ENCODE measurements around the gene PARD3B.

PARD3B gene

DNA sequence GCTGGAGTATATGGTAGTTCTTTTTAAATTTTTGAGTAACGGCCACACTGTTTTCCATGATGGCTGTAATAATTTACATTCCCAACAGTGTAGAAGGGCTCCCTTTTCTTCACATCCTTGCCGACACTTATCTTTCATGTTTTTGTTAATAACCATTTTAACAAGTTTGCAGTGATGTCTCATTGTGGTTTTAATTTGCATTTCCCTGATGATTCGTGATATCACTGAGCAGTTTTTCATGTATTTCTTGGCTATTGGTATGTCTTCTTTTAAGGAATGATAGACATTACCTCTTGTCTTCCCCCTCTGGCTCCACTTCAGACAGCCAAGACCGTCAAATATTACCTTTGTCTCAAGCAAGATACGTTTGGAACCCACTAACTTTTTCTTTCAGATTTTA, 765.9 kb downstream of the PARD3B start:
- in situ Hi-C loops (cut with MboI; ENCODE audit: low sequenced_read_pairs, unreplicated experiment) = no loop called here
- no peak for DNase-seq (ENCODE audit: low spot score)
- TF ChIP-seq, protein P1, sequence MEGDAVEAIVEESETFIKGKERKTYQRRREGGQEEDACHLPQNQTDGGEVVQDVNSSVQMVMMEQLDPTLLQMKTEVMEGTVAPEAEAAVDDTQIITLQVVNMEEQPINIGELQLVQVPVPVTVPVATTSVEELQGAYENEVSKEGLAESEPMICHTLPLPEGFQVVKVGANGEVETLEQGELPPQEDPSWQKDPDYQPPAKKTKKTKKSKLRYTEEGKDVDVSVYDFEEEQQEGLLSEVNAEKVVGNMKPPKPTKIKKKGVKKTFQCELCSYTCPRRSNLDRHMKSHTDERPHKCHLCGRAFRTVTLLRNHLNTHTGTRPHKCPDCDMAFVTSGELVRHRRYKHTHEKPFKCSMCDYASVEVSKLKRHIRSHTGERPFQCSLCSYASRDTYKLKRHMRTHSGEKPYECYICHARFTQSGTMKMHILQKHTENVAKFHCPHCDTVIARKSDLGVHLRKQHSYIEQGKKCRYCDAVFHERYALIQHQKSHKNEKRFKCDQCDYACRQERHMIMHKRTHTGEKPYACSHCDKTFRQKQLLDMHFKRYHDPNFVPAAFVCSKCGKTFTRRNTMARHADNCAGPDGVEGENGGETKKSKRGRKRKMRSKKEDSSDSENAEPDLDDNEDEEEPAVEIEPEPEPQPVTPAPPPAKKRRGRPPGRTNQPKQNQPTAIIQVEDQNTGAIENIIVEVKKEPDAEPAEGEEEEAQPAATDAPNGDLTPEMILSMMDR (IDR thresholded peaks at IDR 0.05; ENCODE audit: borderline replicate concordance, control extremely low read depth, extremely low read depth, insufficient read depth, missing control alignments) = no peak

DNA sequence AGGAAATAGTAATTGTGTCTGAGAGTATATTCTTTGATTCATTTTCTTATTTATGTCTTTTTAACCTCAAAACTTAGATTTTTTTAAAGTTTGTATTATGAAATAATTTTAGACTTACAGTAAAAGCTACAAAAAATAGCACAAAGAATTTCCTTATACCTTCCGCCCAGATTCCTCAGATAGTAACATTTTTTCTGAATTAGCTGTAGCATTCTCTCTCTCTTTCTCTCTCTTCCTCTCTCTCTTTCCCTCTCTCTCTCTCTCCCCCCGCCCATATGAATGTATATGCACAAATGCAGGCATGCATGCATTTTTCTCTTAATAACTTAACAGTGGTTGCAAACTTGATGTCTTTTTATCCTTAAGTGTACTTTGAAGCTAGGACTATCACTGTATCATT, 776.0 kb downstream of the PARD3B start:
- DNase-seq (ENCODE audit: low spot score) = no peak
- TF ChIP-seq, protein P1 (IDR thresholded peaks at IDR 0.05; ENCODE audit: borderline replicate concordance, control extremely low read depth, extremely low read depth, insufficient read depth, missing control alignments) = no peak
- in situ Hi-C loops (cut with MboI; ENCODE audit: low sequenced_read_pairs, unreplicated experiment) = no loop called here

DNA sequence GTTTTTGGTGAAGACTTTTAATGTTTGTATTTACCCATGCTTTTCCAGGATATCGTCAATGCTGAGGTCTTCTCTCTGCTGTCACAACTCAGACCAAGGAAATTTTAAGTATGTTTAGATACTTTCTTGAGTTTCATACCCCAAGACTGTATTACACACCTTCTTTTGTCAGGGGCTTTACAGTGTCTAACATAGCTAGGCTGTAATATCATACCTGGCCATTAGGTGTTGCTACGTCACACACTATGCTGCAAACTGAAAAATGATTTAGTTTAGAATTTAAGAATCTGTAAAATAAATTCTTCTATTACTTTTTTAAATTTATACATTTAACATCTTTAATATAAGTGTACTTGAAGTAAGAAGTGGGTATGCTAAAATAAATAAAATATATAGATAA, 778.7 kb downstream of the PARD3B start:
- DNase-seq (ENCODE audit: low spot score) = peak; percentile 5
- TF ChIP-seq, protein P1 (IDR thresholded peaks at IDR 0.05; ENCODE audit: borderline replicate concordance, control extremely low read depth, extremely low read depth, insufficient read depth, missing control alignments) = peak; percentile 16
- in situ Hi-C loops (cut with MboI; ENCODE audit: low sequenced_read_pairs, unreplicated experiment) = no loop called here

DNA sequence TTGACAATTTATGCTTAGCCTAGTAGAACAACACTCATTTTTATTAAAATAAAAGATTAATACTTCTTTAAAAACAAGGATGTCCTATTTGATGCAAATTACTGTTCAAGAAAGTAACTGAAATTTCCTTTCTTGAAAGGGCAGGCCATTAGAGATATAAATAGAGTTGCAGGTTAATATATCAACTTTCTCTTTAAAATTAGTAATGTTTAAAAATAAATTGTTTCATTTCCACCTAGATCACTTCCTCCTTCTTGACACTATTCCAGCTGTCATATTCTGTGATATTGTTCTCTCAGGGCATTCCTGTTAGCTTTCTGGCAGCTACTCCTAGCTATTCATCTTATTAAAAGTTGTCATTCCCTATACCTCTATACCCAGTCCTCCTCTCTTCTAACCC, 779.1 kb downstream of the PARD3B start:
- TF ChIP-seq, protein P1 (IDR thresholded peaks at IDR 0.05; ENCODE audit: borderline replicate concordance, control extremely low read depth, extremely low read depth, insufficient read depth, missing control alignments) = no peak
- no peak for DNase-seq (ENCODE audit: low spot score)
- in situ Hi-C loops (cut with MboI; ENCODE audit: low sequenced_read_pairs, unreplicated experiment) = no loop called here

DNA sequence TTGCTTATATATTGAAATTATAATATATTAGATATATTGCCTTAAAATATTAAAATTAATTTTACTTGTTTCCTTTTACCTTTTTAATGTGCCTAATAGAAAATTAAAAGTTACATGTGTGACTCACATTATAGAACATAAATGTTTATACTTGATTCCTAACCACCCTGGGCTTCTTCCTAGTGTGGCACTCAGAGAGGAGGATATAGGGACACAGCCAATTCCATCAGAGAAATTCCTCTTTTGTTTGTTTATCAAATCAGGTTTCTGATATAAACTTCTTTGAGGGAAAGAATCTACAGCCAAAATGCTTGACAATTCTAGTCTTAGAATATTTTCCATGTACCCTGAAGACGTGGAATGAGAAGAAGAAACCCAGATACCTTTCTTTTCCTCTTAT, 788.1 kb downstream of the PARD3B start:
- in situ Hi-C loops (cut with MboI; ENCODE audit: low sequenced_read_pairs, unreplicated experiment) = no loop called here
- no peak for DNase-seq (ENCODE audit: low spot score)
- TF ChIP-seq, protein P1 (IDR thresholded peaks at IDR 0.05; ENCODE audit: borderline replicate concordance, control extremely low read depth, extremely low read depth, insufficient read depth, missing control alignments) = no peak

DNA sequence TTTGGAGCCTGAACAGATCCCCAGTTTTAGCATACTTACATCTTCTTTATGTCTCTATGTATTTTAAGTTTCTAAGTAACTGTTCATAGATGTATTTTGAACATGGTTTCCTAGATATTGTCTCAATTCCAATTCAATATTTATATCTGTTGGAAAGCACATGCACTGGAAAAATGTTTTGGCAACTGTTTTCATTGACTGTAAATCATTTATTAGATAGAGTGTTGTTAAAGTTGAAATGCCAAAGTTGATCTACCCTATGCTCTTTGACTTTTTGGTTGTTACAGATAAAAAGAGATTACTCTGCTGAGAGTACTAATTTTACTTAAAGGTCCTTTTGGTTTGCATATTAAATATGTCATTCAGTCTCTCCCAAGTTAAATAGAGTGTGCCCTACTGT, 792.0 kb downstream of the PARD3B start:
- DNase-seq (ENCODE audit: low spot score) = no peak
- TF ChIP-seq, protein P1 (IDR thresholded peaks at IDR 0.05; ENCODE audit: borderline replicate concordance, control extremely low read depth, extremely low read depth, insufficient read depth, missing control alignments) = no peak
- in situ Hi-C loops (cut with MboI; ENCODE audit: low sequenced_read_pairs, unreplicated experiment) = no loop called here

DNA sequence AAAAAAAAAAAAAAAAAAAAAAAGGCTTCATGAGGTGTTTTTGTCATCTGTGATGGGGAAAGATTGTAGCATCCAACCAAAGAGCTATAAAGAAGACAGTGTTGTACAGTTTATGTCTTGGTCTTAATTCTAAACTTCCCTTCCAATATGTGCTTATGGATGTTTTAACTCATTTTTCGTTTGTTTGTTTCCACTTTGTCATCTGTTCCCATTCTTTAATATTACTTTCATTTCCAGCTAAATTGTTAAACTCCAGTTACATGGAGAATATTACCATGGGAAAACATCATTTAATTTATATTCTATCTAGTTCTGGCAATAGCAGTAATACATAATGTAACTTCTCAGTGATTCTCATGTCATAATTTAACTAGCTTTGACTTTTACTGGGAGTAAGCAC, 792.9 kb downstream of the PARD3B start:
- TF ChIP-seq, protein P1 (IDR thresholded peaks at IDR 0.05; ENCODE audit: borderline replicate concordance, control extremely low read depth, extremely low read depth, insufficient read depth, missing control alignments) = no peak
- in situ Hi-C loops (cut with MboI; ENCODE audit: low sequenced_read_pairs, unreplicated experiment) = no loop called here
- no peak for DNase-seq (ENCODE audit: low spot score)

All from GM13976 (cell line).